ENCODE data around the gene PREP. TPM values are rescaled to one million over a fixed set of nuclear protein-coding genes. Genes with fewer than 3 reads are reported as not detected.

PREP gene
- total RNA-seq, 1 donor from 2014 or later = 55.9 TPM

DNA sequence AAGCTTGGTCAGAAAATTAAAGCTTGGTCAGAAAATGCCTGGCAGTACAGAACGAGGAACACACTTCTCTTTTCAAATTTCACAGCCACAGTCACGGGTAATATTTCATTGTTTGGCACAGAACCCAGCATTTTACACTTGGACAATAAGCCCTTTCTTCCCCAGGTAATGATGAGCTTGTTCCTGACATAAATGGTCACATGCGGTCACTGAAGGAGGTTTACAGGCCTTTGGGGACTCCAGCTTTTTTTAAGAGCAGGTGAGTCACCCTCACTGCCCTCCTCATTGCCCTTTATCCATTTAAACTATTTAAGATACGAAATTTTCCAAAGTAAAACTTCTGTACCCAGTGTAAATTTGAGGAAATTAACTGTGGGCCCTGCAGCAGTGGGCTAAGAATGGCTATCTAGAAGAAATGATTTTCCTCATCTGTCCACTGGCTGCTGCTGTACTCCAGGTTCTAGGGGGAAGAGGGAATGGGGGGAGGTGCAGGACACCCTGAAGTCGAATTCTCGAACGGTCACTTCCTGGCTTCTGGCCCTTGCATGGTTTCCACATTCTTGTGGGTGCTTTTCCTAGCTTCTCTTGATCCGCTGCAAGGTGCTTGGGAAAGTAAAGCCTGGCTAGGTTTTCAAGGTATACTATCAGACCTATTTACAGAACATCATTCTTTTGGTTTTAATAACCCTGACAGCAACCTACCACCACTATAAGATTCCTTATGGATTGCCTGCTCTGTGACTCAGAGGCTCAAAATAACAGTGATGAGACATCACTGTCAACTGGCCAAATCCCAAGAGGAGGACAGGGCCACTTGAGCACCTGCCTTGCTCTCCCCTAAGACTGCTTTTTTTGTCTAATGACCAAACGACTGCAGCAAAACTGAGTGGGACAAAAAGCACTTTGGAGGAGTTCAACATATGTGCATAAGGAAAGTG, 75.8 kb downstream of the PREP start:
- intact Hi-C loops (cut with micrococcal nuclease) = no loop called here
- no peaks in the 10 kb centered on the region for H3K27me3 Mint-ChIP-seq (ENCODE audit: insufficient read depth)
- DNase-seq (ENCODE audit: low spot score) = no peak
- H3K4me3 Mint-ChIP-seq = no peak overlapping the region
- H3K36me3 Mint-ChIP-seq (ENCODE audit: low read depth) = peaks cover 38% of the 10 kb centered on the region
- peaks cover 11% of the 10 kb centered on the region for H3K4me1 Mint-ChIP-seq (ENCODE audit: low read depth)
- no peak overlapping the region for H3K27ac Mint-ChIP-seq
- H3K9me3 Mint-ChIP-seq = no peaks in the 10 kb centered on the region

DNA sequence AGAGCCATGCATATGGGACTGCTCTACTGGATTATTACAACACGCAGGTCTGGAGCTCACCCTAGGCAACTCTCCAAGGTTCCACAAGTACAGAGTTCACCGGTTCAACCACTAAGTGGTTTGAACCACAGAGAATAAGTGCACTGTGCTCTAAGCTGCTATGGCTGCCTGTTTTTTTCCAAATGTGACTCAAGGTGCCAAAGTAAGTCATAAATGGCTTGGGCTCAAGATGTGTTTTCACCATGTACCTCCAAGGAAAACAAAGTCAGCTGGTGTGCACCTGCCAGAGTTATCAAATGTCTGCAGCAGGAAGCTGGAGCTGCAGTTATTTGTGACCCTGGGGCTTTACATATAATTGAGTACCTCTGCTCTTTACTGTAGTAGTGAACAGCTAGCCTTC, 76.7 kb downstream of the PREP start:
- no peaks in the 10 kb centered on the region for H3K9me3 Mint-ChIP-seq
- intact Hi-C loops (cut with micrococcal nuclease) = no loop called here
- peak overlapping the region; percentile 63 for H3K27ac Mint-ChIP-seq
- no peak overlapping the region for H3K4me3 Mint-ChIP-seq
- no peak for DNase-seq (ENCODE audit: low spot score)
- H3K36me3 Mint-ChIP-seq (ENCODE audit: low read depth) = peaks cover 44% of the 10 kb centered on the region
- H3K27me3 Mint-ChIP-seq (ENCODE audit: insufficient read depth) = no peaks in the 10 kb centered on the region
- peaks cover 11% of the 10 kb centered on the region for H3K4me1 Mint-ChIP-seq (ENCODE audit: low read depth)

DNA sequence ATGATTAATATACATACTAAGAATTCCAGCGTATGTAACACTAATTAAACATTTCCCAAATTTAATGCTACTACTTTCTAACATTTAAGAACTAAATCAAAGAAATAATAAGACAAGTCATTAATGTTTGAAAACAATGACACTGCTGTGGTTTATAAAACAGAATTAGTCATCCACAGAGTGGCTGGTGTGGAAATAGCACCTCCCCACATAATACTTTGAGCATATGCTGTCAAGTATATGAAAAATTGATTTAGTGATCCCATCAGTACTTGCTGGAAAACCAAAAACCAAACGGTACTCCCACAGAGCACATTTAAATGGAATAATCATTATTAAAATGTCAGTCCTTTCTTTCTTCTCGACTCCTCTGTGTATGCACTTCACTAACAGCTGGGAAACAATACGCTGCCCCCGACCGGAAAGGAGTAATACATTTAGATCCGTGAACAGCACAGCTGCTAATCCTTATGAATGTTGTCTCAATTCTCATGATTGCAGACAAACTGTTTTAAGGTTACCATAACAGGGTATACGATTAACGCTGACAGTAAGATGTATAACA, 78.4 kb downstream of the PREP start:
- Mint-ChIP-seq H3K27ac (no peak overlapping the region), H3K36me3 (ENCODE audit: low read depth) (peaks cover 43% of the 10 kb centered on the region), H3K4me1 (ENCODE audit: low read depth) (peaks cover 11% of the 10 kb centered on the region), H3K27me3 (ENCODE audit: insufficient read depth) (no peaks in the 10 kb centered on the region), H3K4me3 (no peak overlapping the region), H3K9me3 (no peaks in the 10 kb centered on the region)
- DNase-seq (ENCODE audit: low spot score) = no peak
- intact Hi-C loops (cut with micrococcal nuclease) = no loop called here

DNA sequence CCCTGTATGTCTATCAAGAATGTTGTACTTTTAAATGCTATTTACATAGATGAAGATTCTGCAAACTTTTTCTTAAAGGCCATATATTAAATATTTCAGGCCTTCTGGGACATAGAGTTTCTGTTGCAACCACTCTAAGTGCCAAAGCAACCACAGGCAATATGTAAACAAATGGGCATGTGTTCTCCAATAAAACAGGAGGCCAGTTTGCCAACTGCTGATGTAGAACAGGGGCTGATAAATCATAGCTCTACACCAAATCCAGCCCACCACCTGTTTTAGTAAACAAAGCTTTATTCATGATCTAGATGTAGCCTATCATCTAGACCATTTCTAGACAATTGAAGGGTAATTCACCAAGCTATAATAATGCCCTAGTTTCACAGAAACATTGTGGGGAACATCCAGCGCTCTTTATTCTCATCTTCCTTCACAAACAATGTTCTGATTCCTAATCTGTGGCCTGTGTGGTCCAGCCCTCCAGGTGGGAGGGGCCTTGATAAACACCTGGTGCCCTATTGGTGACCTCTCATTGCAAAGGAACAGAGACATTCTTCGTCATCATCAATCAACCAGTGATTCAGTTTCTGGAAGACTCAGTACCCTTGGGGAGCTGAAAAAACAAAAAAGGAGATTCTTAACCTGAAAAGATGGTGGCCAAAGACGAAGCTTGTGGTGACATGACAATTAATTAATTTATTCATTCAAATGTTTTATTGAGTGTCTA, 80.2 kb downstream of the PREP start:
- Mint-ChIP-seq H3K27me3 (ENCODE audit: insufficient read depth) (no peaks in the 10 kb centered on the region), H3K36me3 (ENCODE audit: low read depth) (peaks cover 46% of the 10 kb centered on the region), H3K9me3 (no peaks in the 10 kb centered on the region), H3K27ac (no peak overlapping the region), H3K4me1 (ENCODE audit: low read depth) (peaks cover 11% of the 10 kb centered on the region), H3K4me3 (no peak overlapping the region)
- no peak for DNase-seq (ENCODE audit: low spot score)
- intact Hi-C loops (cut with micrococcal nuclease) = no loop called here

DNA sequence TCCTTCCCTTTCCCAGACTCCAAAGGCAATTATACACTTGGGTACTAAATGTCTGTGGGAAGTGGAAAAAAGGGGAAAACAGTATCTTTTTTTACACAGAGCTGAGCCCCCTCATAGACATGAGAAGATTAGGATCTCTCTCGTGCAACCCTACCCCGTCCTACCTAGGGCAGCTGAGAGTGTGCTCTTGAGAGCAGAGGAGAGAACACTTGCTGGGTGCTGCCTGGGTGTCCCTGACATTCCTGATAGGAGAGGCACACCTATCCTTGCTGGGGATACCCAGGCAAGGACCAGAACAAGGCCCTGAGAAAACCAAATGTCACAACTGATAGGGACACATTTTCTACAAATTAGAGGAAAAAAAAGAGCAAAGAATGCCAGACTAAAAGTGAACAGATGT, 81.2 kb downstream of the PREP start:
- H3K4me3 Mint-ChIP-seq = no peak overlapping the region
- intact Hi-C loops (cut with micrococcal nuclease) = no loop called here
- no peak overlapping the region for H3K27ac Mint-ChIP-seq
- H3K27me3 Mint-ChIP-seq (ENCODE audit: insufficient read depth) = no peaks in the 10 kb centered on the region
- DNase-seq (ENCODE audit: low spot score) = no peak
- peaks cover 9% of the 10 kb centered on the region for H3K4me1 Mint-ChIP-seq (ENCODE audit: low read depth)
- peaks cover 44% of the 10 kb centered on the region for H3K36me3 Mint-ChIP-seq (ENCODE audit: low read depth)
- H3K9me3 Mint-ChIP-seq = no peaks in the 10 kb centered on the region

GRCh38 chr6:105321207-105321606, 81.7 kb downstream of the PREP start:
- no peak overlapping the region for H3K4me3 Mint-ChIP-seq
- H3K36me3 Mint-ChIP-seq (ENCODE audit: low read depth) = peaks cover 42% of the 10 kb centered on the region
- no peak for DNase-seq (ENCODE audit: low spot score)
- intact Hi-C loops (cut with micrococcal nuclease) = no loop called here
- no peak overlapping the region for H3K27ac Mint-ChIP-seq
- no peaks in the 10 kb centered on the region for H3K9me3 Mint-ChIP-seq
- H3K4me1 Mint-ChIP-seq (ENCODE audit: low read depth) = peaks cover 4% of the 10 kb centered on the region
- no peaks in the 10 kb centered on the region for H3K27me3 Mint-ChIP-seq (ENCODE audit: insufficient read depth)

GRCh38 chr6:105320765-105321164, 82.1 kb downstream of the PREP start:
- no peak for DNase-seq (ENCODE audit: low spot score)
- H3K4me3 Mint-ChIP-seq = no peak overlapping the region
- intact Hi-C loops (cut with micrococcal nuclease) = no loop called here
- H3K9me3 Mint-ChIP-seq = no peaks in the 10 kb centered on the region
- peaks cover 4% of the 10 kb centered on the region for H3K4me1 Mint-ChIP-seq (ENCODE audit: low read depth)
- peaks cover 46% of the 10 kb centered on the region for H3K36me3 Mint-ChIP-seq (ENCODE audit: low read depth)
- H3K27ac Mint-ChIP-seq = no peak overlapping the region
- H3K27me3 Mint-ChIP-seq (ENCODE audit: insufficient read depth) = no peaks in the 10 kb centered on the region

GRCh38 chr6:105320271-105320670, 82.6 kb downstream of the PREP start:
- Mint-ChIP-seq H3K4me3 (no peak overlapping the region), H3K36me3 (ENCODE audit: low read depth) (peaks cover 44% of the 10 kb centered on the region), H3K4me1 (ENCODE audit: low read depth) (peaks cover 4% of the 10 kb centered on the region), H3K27me3 (ENCODE audit: insufficient read depth) (no peaks in the 10 kb centered on the region), H3K9me3 (no peaks in the 10 kb centered on the region), H3K27ac (no peak overlapping the region)
- no peak for DNase-seq (ENCODE audit: low spot score)
- intact Hi-C loops (cut with micrococcal nuclease) = no loop called here

GRCh38 chr6:105319331-105319730, 83.6 kb downstream of the PREP start:
- intact Hi-C loops (cut with micrococcal nuclease) = no loop called here
- H3K4me1 Mint-ChIP-seq (ENCODE audit: low read depth) = no peaks in the 10 kb centered on the region
- no peak overlapping the region for H3K4me3 Mint-ChIP-seq

DNA sequence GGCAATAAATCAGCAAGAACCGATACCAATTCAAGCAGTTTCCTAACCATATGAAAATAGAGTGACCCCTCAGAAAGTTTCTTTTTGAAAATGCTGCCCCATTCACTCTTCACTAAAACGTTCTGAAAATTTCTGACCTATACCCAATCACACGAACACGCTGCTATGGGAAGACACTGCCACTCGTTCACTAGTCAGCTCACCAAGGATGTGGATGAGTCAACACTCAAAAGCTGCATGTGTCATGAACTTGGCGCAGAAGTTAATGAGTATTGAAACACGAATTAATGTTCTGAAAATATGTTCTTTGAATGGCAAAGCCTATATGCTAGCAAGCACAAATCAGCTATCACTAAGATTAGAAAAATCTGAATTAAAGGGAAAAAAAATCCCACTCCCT, 84.2 kb downstream of the PREP start:
- intact Hi-C loops (cut with micrococcal nuclease) = no loop called here
- Mint-ChIP-seq H3K4me3 (no peak overlapping the region), H3K27ac (no peak overlapping the region), H3K36me3 (ENCODE audit: low read depth) (peaks cover 43% of the 10 kb centered on the region), H3K27me3 (ENCODE audit: insufficient read depth) (no peaks in the 10 kb centered on the region), H3K9me3 (no peaks in the 10 kb centered on the region), H3K4me1 (ENCODE audit: low read depth) (no peaks in the 10 kb centered on the region)
- no peak for DNase-seq (ENCODE audit: low spot score)

More at GRCh38 chr6:105319331-105319730, 83.6 kb downstream of the PREP start:
- peaks cover 47% of the 10 kb centered on the region for H3K36me3 Mint-ChIP-seq (ENCODE audit: low read depth)
- no peaks in the 10 kb centered on the region for H3K9me3 Mint-ChIP-seq
- H3K27me3 Mint-ChIP-seq (ENCODE audit: insufficient read depth) = no peaks in the 10 kb centered on the region
- no peak overlapping the region for H3K27ac Mint-ChIP-seq
- DNase-seq (ENCODE audit: low spot score) = no peak

DNA sequence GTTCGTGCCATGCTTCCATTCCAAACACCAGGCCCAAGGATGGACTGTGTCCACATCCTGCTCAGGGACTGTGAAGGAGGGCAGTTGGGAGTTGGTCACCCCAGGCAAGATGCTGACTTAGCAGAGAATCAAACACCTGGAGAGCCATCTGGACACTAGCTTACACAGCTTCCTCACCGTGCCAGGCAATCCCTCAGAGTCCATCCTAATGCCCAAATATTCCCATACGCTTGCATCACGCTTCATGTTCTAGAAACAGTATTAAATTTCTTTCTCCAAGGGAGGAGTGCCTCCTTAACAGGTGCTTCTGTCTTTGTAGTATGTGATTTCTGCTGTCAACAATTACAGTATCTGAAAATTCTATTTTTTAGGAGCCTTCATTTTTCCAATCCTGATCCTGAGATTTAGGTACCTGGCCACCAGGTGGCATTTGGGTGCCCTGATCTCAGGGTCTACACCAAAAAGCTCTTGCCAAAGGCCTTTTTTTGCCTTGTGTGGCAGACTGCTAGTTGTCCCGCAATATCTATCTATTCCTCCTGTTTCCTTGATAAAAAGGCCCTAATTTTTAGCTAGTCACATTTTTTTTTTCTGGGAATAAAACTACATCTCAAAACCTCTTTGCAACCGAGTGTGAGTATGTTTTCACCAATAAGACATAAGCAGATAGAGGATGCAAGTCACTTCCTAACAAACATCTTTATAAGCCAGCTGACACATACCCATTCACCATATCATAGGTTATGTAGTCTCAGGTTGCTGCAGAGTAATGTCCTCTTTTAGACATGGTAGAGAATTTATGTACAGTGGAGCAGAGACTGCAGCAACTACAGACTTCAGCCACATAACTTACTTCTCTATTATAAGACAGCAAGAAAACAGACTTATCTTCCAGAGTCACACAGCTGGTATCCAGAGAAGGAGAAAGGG, 85.0 kb downstream of the PREP start:
- intact Hi-C loops (cut with micrococcal nuclease) = loop anchor here (1.0 kb wide), 1 partner anchor 45 kb away; no protein-coding TSS in a partner anchor
- Mint-ChIP-seq H3K36me3 (ENCODE audit: low read depth) (peaks cover 40% of the 10 kb centered on the region), H3K27ac (no peak overlapping the region), H3K4me3 (no peak overlapping the region), H3K4me1 (ENCODE audit: low read depth) (no peaks in the 10 kb centered on the region), H3K27me3 (ENCODE audit: insufficient read depth) (no peaks in the 10 kb centered on the region), H3K9me3 (no peaks in the 10 kb centered on the region)
- DNase-seq (ENCODE audit: low spot score) = no peak

DNA sequence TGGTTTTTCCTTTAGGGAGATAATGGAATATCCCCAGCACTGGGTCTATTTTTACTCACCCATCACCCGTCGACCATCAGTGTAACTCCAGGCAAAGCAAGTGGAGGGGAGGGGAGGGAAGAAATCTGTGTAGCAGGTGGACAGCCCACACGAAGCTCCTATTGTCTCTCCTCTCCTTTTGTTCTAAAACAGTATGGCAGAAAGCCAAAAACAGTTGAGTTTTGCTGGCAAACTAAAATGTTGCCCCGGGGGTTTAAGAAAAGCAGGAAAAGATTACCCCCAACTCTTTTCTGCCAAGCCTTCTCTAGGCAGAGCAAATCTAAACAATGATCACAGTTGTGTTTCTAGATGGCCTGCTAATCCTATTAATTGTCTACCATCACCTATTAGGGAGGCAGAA, 89.7 kb downstream of the PREP start:
- Mint-ChIP-seq H3K36me3 (ENCODE audit: low read depth) (peaks cover 24% of the 10 kb centered on the region), H3K27ac (no peak overlapping the region), H3K4me3 (no peak overlapping the region), H3K4me1 (ENCODE audit: low read depth) (no peaks in the 10 kb centered on the region), H3K27me3 (ENCODE audit: insufficient read depth) (no peaks in the 10 kb centered on the region), H3K9me3 (no peaks in the 10 kb centered on the region)
- no peak for DNase-seq (ENCODE audit: low spot score)
- intact Hi-C loops (cut with micrococcal nuclease) = no loop called here

All from activated T-helper 1 cell treated with anti-CD3 and anti-CD28 coated beads, Interleukin-12 subunit alpha, Interleukin-12 subunit beta, Interleukin-2, Interleukin-4 antibody, amounts not matched to agents 30 ng/mL and 10 ng/mL and 1 ng/mL, durations not matched to agents 14 hours and 24 hours and 36 hours (primary cell).